ENCODE data around the gene FMOD. TPM values are rescaled to one million over a fixed set of nuclear protein-coding genes. Genes with fewer than 3 reads are reported as not detected.

Gene FMOD
- total and polyA plus RNA-seq, 3 experiments from 2014 or later: 0.51 to 1.2 TPM; not detected in 1

- no peak overlapping the region for H3K27ac Mint-ChIP-seq
- peaks cover 0 to 2% (median 0%) of the 10 kb centered on the region in 5 donors for H3K9me3 Mint-ChIP-seq
These were observed 17.9 kb upstream of the FMOD start for GRCh38 chr1:203368624-203369451.

GRCh38 chr1:203367057-203367456 is 16.1 kb upstream of the FMOD start:
- H3K9me3 Mint-ChIP-seq: no peaks in the 10 kb centered on the region
- CTCF ChIA-PET: no interaction called here
- no peak overlapping the region for H3K27ac Mint-ChIP-seq
- no peaks in the 10 kb centered on the region for H3K4me1 Mint-ChIP-seq
- Histone ChIP-seq H3K4me1 (ENCODE audit: insufficient read depth, low read length) (no peaks in the 10 kb centered on the region), H3K27me3 (ENCODE audit: insufficient read depth, low read length, poor library complexity, severe bottlenecking) (peaks cover 4% of the 10 kb centered on the region), H3K27ac (ENCODE audit: low read depth, low read length) (no peak overlapping the region), H3K4me3 (ENCODE audit: low read length) (no peak overlapping the region), H3K36me3 (ENCODE audit: insufficient read depth, low read length) (no peaks in the 10 kb centered on the region), H3K9me3 (ENCODE audit: low read length) (no peaks in the 10 kb centered on the region)
- H3K36me3 Mint-ChIP-seq: peaks cover 0 to 2% (median 0%) of the 10 kb centered on the region in 3 donors
- H3K27me3 Mint-ChIP-seq: peaks cover 21 to 51% of the 10 kb centered on the region in 2 donors
- POLR2A ChIA-PET: no interaction called here
- DNase-seq: no peak
- no peak overlapping the region for H3K4me3 Mint-ChIP-seq

More at GRCh38 chr1:203368624-203369451, 17.9 kb upstream of the FMOD start:
- Histone ChIP-seq H3K9me3 (ENCODE audit: low read length) (no peaks in the 10 kb centered on the region), H3K27me3 (ENCODE audit: insufficient read depth, low read length, poor library complexity, severe bottlenecking) (peaks cover 4% of the 10 kb centered on the region), H3K27ac (ENCODE audit: low read depth, low read length) (no peak overlapping the region), H3K4me1 (ENCODE audit: insufficient read depth, low read length) (no peaks in the 10 kb centered on the region), H3K4me3 (ENCODE audit: low read length) (no peak overlapping the region), H3K36me3 (ENCODE audit: insufficient read depth, low read length) (no peaks in the 10 kb centered on the region)
- no peak for DNase-seq
- Mint-ChIP-seq H3K4me3 (no peak overlapping the region), H3K36me3 (no peaks in the 10 kb centered on the region), H3K27me3 (peaks cover 22 to 41% of the 10 kb centered on the region in 2 donors), H3K4me1 (no peaks in the 10 kb centered on the region)
- ChIA-PET CTCF (interaction anchor here (0.8 to 0.9 kb wide), 2 partner anchors 12 to 27 kb away, joined by 3 read pairs; no protein-coding TSS in a partner anchor), POLR2A (no interaction called here)

- ChIA-PET CTCF (no interaction called here), POLR2A (no interaction called here)
- DNase-seq: no peak
- Histone ChIP-seq H3K4me1 (ENCODE audit: insufficient read depth, low read length) (no peaks in the 10 kb centered on the region), H3K27ac (ENCODE audit: low read depth, low read length) (no peak overlapping the region), H3K27me3 (ENCODE audit: insufficient read depth, low read length, poor library complexity, severe bottlenecking) (peaks cover 4% of the 10 kb centered on the region), H3K4me3 (ENCODE audit: low read length) (no peak overlapping the region), H3K9me3 (ENCODE audit: low read length) (no peaks in the 10 kb centered on the region), H3K36me3 (ENCODE audit: insufficient read depth, low read length) (no peaks in the 10 kb centered on the region)
- Mint-ChIP-seq H3K4me1 (no peaks in the 10 kb centered on the region), H3K4me3 (no peak overlapping the region), H3K9me3 (no peaks in the 10 kb centered on the region), H3K27ac (no peak overlapping the region), H3K27me3 (peaks cover 17 to 51% of the 10 kb centered on the region in 2 donors), H3K36me3 (peaks cover 0 to 2% (median 0%) of the 10 kb centered on the region in 3 donors)
These were observed 15.6 kb upstream of the FMOD start for GRCh38 chr1:203366476-203366875.

GRCh38 chr1:203364806-203365205 is 13.9 kb upstream of the FMOD start:
- no peak overlapping the region for H3K4me3 Mint-ChIP-seq
- Histone ChIP-seq H3K4me3 (ENCODE audit: low read length) (no peak overlapping the region), H3K27ac (ENCODE audit: low read depth, low read length) (no peak overlapping the region), H3K27me3 (ENCODE audit: insufficient read depth, low read length, poor library complexity, severe bottlenecking) (peaks cover 4% of the 10 kb centered on the region), H3K36me3 (ENCODE audit: insufficient read depth, low read length) (no peaks in the 10 kb centered on the region), H3K9me3 (ENCODE audit: low read length) (no peaks in the 10 kb centered on the region), H3K4me1 (ENCODE audit: insufficient read depth, low read length) (no peaks in the 10 kb centered on the region)
- POLR2A ChIA-PET: no interaction called here
- no peaks in the 10 kb centered on the region for H3K9me3 Mint-ChIP-seq
- H3K27me3 Mint-ChIP-seq: peaks cover 23 to 58% of the 10 kb centered on the region in 2 donors
- no peaks in the 10 kb centered on the region for H3K4me1 Mint-ChIP-seq
- no peak overlapping the region for H3K27ac Mint-ChIP-seq
- DNase-seq: no peak
- peaks cover 0 to 2% (median 0%) of the 10 kb centered on the region in 3 donors for H3K36me3 Mint-ChIP-seq
- CTCF ChIA-PET: no interaction called here

DNA sequence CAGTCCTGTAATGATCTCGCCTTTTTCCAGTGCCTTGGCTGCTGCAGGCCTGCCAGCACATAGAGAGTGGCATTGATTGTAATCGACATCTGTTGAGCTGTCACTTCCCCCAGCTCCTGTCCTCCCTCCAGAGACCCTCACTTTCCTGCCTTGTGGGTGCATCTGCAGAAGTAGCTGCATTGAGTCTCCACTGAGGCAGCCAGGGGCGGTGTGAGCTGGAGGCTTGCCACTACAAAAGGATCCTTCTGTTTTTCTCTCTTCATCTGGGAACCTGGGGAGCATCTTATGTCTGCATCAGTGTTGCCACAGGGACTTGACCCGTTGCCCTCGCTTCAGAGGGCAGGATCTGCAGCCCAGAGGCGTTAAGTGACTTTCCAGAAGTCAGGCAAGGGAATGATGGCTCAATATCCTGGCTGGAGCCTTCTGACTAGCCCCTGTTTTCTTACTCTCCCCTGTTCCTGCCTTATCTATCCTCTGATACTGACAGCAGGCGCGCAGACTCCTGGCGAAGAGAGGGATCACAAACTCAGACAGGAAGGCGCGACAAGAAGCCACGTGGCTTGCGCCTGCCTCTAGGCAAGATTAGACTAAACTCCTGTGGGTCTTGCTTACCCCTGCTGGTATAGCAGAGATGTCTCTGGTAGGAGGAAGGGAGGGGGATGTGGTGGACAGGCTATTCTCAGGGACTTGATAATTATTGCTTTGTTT is 13.3 kb upstream of the FMOD start:
- no peak overlapping the region for H3K27ac ChIP-seq (ENCODE audit: low read depth, low read length)
- DNase-seq: no peak
- H3K27me3 Mint-ChIP-seq: peaks cover 28 to 59% of the 10 kb centered on the region in 2 donors
- H3K27me3 ChIP-seq (ENCODE audit: insufficient read depth, low read length, poor library complexity, severe bottlenecking): peaks cover 4% of the 10 kb centered on the region
- H3K4me3 Mint-ChIP-seq: no peak overlapping the region
- H3K9me3 ChIP-seq (ENCODE audit: low read length): no peaks in the 10 kb centered on the region
- H3K4me1 Mint-ChIP-seq: no peaks in the 10 kb centered on the region
- H3K36me3 Mint-ChIP-seq: peaks cover 0 to 2% (median 0%) of the 10 kb centered on the region in 3 donors
- H3K4me3 ChIP-seq (ENCODE audit: low read length): no peak overlapping the region
- H3K4me1 ChIP-seq (ENCODE audit: insufficient read depth, low read length): no peaks in the 10 kb centered on the region
- ChIA-PET CTCF (no interaction called here), POLR2A (no interaction called here)
- H3K27ac Mint-ChIP-seq: peak overlapping the region in 1 of 8 donors; percentile 1
- no peaks in the 10 kb centered on the region for H3K36me3 ChIP-seq (ENCODE audit: insufficient read depth, low read length)
- H3K9me3 Mint-ChIP-seq: no peaks in the 10 kb centered on the region

DNA sequence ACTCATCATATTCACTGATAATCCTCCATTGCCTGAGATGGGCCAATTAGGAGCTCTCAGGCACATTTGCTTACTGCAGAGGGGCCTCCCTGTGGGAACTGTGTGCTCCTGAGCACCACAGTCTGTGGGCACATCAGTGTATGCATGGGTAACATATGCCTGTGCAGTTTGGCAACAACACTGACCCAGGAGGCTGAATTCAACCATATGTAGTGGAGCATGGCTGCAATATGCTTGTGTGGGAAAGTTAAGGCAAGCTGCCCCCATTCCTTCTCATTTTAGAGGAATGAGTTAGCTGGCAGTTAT is 11.8 kb upstream of the FMOD start:
- POLR2A ChIA-PET: no interaction called here
- peaks cover 30 to 66% of the 10 kb centered on the region in 2 donors for H3K27me3 Mint-ChIP-seq

GRCh38 chr1:203361945-203362719 is 11.2 kb upstream of the FMOD start:
- peaks cover 0 to 3% (median 0%) of the 10 kb centered on the region in 5 donors for H3K9me3 Mint-ChIP-seq
- Histone ChIP-seq H3K4me3 (ENCODE audit: low read length) (no peak overlapping the region), H3K9me3 (ENCODE audit: low read length) (no peaks in the 10 kb centered on the region), H3K27ac (ENCODE audit: low read depth, low read length) (no peak overlapping the region), H3K36me3 (ENCODE audit: insufficient read depth, low read length) (no peaks in the 10 kb centered on the region), H3K27me3 (ENCODE audit: insufficient read depth, low read length, poor library complexity, severe bottlenecking) (peaks cover 9% of the 10 kb centered on the region), H3K4me1 (ENCODE audit: insufficient read depth, low read length) (no peaks in the 10 kb centered on the region)
- ChIA-PET CTCF (interaction anchor here (1.4 kb wide), 1 partner anchor 11 kb away, joined by 3 read pairs; the partner anchor contains the start of gene FMOD), POLR2A (no interaction called here)
- no peak overlapping the region for H3K4me3 Mint-ChIP-seq
- H3K36me3 Mint-ChIP-seq: peaks cover 0 to 2% (median 0%) of the 10 kb centered on the region in 3 donors
- no peaks in the 10 kb centered on the region for H3K4me1 Mint-ChIP-seq
- H3K27me3 Mint-ChIP-seq: peaks cover 31 to 69% of the 10 kb centered on the region in 2 donors
- no peak overlapping the region for H3K27ac Mint-ChIP-seq
- no peak for DNase-seq

More for the DNA sequence above, 11.8 kb upstream of the FMOD start:
- H3K9me3 Mint-ChIP-seq: no peaks in the 10 kb centered on the region
- no peaks in the 10 kb centered on the region for H3K4me1 Mint-ChIP-seq
- CTCF ChIA-PET: interaction anchor here (1.4 kb wide), 1 partner anchor 11 kb away, joined by 3 read pairs; the partner anchor contains the start of gene FMOD
- no peak overlapping the region for H3K4me3 ChIP-seq (ENCODE audit: low read length)
- H3K27ac ChIP-seq (ENCODE audit: low read depth, low read length): no peak overlapping the region
- no peak for DNase-seq
- H3K4me3 Mint-ChIP-seq: no peak overlapping the region
- no peak overlapping the region for H3K27ac Mint-ChIP-seq
- no peaks in the 10 kb centered on the region for H3K36me3 ChIP-seq (ENCODE audit: insufficient read depth, low read length)
- H3K27me3 ChIP-seq (ENCODE audit: insufficient read depth, low read length, poor library complexity, severe bottlenecking): peaks cover 9% of the 10 kb centered on the region
- no peaks in the 10 kb centered on the region for H3K9me3 ChIP-seq (ENCODE audit: low read length)
- peaks cover 0 to 2% (median 0%) of the 10 kb centered on the region in 3 donors for H3K36me3 Mint-ChIP-seq
- no peaks in the 10 kb centered on the region for H3K4me1 ChIP-seq (ENCODE audit: insufficient read depth, low read length)
